A673 (cell line): Measurements from ENCODE around the gene CEP83.

Experiments used
- CTCF ChIP-seq: fragments of 300-800, 200-600 bp; sonication (generic); conservative IDR thresholded peaks from 2 replicates; pipeline ENCODE4 v1.5.1; 2017; ENCODE audit warnings: low read depth, mild to moderate bottlenecking, antibody characterized with exemption, low read length, moderate library complexity, mixed read lengths
- EZH2 ChIP-seq: fragments of 200-600 bp; sonication (generic); IDR thresholded peaks from 2 replicates; pipeline ENCODE4 v1.6.1; 2017; ENCODE audit warnings: borderline replicate concordance, low read depth, mild to moderate bottlenecking, mixed read lengths, antibody characterized with exemption, low read length; ENCODE audit not compliant: poor library complexity, severe bottlenecking

- TF ChIP-seq CTCF: no peak
- TF ChIP-seq EZH2: no peak
These were observed 43.1 kb downstream of the CEP83 start for GRCh38 chr12:94416613-94417012.
